ENCODE data around the gene FMNL2.

The FMNL2 gene

DNA sequence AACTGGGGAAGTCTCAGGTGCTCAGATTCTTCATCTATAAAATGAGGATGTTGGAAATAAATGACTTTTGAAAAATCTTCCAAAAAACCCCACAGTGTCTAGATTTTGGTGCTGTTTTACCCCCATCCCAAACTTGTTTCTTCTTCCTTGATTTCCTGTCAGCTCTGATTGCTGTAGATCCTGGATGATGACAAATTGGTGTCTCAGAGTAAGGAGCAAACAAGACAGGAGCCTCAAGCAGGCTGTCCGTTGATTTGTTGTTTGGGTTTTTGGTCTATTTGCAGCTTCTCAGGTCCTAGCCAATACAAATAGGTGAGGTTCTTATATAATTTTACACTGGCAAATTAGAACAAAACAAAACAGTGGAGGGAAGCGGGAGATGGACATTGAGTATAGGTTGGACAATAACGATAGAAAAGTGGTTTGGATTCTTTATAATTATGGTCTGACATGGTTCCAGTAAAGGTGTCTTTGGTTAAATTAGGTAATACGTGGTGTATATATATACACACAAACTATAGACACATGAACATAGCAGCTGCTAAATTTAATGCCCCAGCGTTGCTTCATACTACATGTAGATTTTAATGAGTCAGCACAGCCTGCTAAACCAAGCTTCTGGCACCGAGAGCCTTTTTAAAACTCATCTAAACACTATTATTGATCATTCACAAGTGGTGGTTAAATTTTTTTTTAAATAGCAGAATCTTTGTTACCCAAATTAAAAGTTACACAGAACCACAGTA, 142.5 kb downstream of the FMNL2 start:
- no peak overlapping the region for H3K4me3 Mint-ChIP-seq
- no peak overlapping the region for H3K27ac Mint-ChIP-seq
- H3K4me1 Mint-ChIP-seq = no peaks in the 10 kb centered on the region
- no peak for DNase-seq
- peaks cover 9% of the 10 kb centered on the region for H3K27me3 Mint-ChIP-seq
- H3K9me3 Mint-ChIP-seq = no peaks in the 10 kb centered on the region
- no peak for ATAC-seq
- no peaks in the 10 kb centered on the region for H3K36me3 Mint-ChIP-seq (ENCODE audit: low read depth)

DNA sequence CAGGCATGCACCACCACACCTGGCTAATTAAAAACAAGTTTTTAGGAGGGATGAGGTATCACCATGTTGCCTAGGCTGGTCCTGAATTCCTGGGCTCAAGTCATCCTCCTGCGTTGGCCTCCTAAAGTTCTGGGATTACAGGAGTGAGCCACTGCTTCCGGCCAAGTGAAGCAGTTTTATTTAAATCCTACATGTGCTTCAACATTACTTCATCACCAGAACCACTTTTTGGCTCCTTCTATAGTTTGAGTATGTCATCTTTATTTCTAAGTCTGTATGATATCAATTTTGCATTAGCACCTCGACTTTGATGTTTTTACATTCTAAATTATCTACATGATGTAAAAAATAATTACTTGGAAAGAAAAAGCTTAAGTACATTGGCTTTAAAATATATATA, 144.3 kb downstream of the FMNL2 start:
- peaks cover 2% of the 10 kb centered on the region for H3K27me3 Mint-ChIP-seq
- DNase-seq = no peak
- H3K9me3 Mint-ChIP-seq = no peaks in the 10 kb centered on the region
- no peaks in the 10 kb centered on the region for H3K36me3 Mint-ChIP-seq (ENCODE audit: low read depth)
- no peak for ATAC-seq
- H3K27ac Mint-ChIP-seq = no peak overlapping the region
- no peak overlapping the region for H3K4me3 Mint-ChIP-seq
- H3K4me1 Mint-ChIP-seq = no peaks in the 10 kb centered on the region

GRCh38 chr2:152480821-152481399, 145.9 kb downstream of the FMNL2 start:
- no peaks in the 10 kb centered on the region for H3K9me3 Mint-ChIP-seq
- H3K4me1 Mint-ChIP-seq = no peaks in the 10 kb centered on the region
- no peak overlapping the region for H3K27ac Mint-ChIP-seq
- DNase-seq (no peak), ATAC-seq (no peak)
- H3K4me3 Mint-ChIP-seq = no peak overlapping the region
- H3K36me3 Mint-ChIP-seq (ENCODE audit: low read depth) = no peaks in the 10 kb centered on the region
- peaks cover 2% of the 10 kb centered on the region for H3K27me3 Mint-ChIP-seq

- ATAC-seq = no peak
- H3K27ac Mint-ChIP-seq = no peak overlapping the region
- no peaks in the 10 kb centered on the region for H3K36me3 Mint-ChIP-seq (ENCODE audit: low read depth)
- H3K27me3 Mint-ChIP-seq = peaks cover 4% of the 10 kb centered on the region
- no peaks in the 10 kb centered on the region for H3K4me1 Mint-ChIP-seq
- H3K4me3 Mint-ChIP-seq = no peak overlapping the region
- H3K9me3 Mint-ChIP-seq = no peaks in the 10 kb centered on the region
- DNase-seq = no peak
Observed at GRCh38 chr2:152481881-152482583, 147.1 kb downstream of the FMNL2 start.

- H3K27ac Mint-ChIP-seq = no peak overlapping the region
- ATAC-seq (no peak), DNase-seq (no peak)
- no peak overlapping the region for H3K4me3 Mint-ChIP-seq
- no peaks in the 10 kb centered on the region for H3K36me3 Mint-ChIP-seq (ENCODE audit: low read depth)
- no peaks in the 10 kb centered on the region for H3K9me3 Mint-ChIP-seq
- no peaks in the 10 kb centered on the region for H3K4me1 Mint-ChIP-seq
- peaks cover 4% of the 10 kb centered on the region for H3K27me3 Mint-ChIP-seq
Observed at GRCh38 chr2:152483276-152484063, 148.5 kb downstream of the FMNL2 start.

GRCh38 chr2:152485954-152486736, 151.2 kb downstream of the FMNL2 start:
- Mint-ChIP-seq H3K4me3 (no peak overlapping the region), H3K27me3 (peaks cover 10% of the 10 kb centered on the region), H3K27ac (no peak overlapping the region), H3K36me3 (ENCODE audit: low read depth) (no peaks in the 10 kb centered on the region), H3K9me3 (no peaks in the 10 kb centered on the region), H3K4me1 (no peaks in the 10 kb centered on the region)
- ATAC-seq = no peak
- no peak for DNase-seq

- DNase-seq = no peak
- Mint-ChIP-seq H3K4me3 (no peak overlapping the region), H3K4me1 (no peaks in the 10 kb centered on the region), H3K36me3 (ENCODE audit: low read depth) (no peaks in the 10 kb centered on the region), H3K9me3 (no peaks in the 10 kb centered on the region), H3K27ac (no peak overlapping the region), H3K27me3 (peaks cover 12% of the 10 kb centered on the region)
- no peak for ATAC-seq
Observed at GRCh38 chr2:152486737-152487400, 151.9 kb downstream of the FMNL2 start.

DNA sequence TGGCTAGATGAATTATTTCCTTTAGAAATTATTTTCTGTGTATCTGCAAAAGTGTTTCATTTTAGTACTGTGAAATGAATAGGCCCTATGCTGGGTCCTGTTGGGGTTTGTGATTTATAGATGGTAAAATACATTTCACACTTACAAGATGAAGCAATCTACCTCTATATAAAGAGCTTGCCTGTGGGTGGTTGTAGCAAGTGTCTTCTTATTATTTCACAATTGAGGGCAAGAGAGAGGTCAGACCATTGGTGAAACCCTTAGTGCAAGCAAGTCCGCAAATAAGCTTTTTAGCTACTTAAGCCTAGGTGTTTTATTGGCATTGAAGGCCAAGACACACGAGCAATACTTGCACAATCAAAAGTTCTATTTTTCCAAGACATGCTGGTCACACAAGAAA, 153.1 kb downstream of the FMNL2 start:
- no peak overlapping the region for H3K27ac Mint-ChIP-seq
- DNase-seq (no peak), ATAC-seq (no peak)
- no peaks in the 10 kb centered on the region for H3K36me3 Mint-ChIP-seq (ENCODE audit: low read depth)
- H3K4me1 Mint-ChIP-seq = no peaks in the 10 kb centered on the region
- H3K4me3 Mint-ChIP-seq = no peak overlapping the region
- no peaks in the 10 kb centered on the region for H3K9me3 Mint-ChIP-seq
- peaks cover 12% of the 10 kb centered on the region for H3K27me3 Mint-ChIP-seq

DNA sequence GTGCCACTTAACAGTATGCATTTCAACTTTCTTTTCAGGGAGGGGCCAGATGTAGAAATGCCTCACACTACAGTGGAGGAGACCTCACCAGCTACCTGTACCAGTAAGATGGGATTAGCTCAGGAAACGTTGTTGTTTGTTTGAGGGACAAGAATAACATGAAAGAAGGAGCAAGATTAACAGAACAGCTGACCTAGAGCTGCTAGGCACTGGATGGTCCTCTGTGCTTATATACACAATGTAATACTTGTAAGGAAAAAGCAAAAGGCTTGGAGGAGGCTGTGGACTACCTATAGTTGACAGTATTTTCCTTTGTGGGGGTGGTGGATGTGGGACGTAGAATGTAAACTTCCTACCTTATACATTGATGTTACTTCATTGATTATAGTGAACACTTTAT, 154.4 kb downstream of the FMNL2 start:
- ATAC-seq = no peak
- Mint-ChIP-seq H3K4me3 (no peak overlapping the region), H3K9me3 (no peaks in the 10 kb centered on the region), H3K27ac (no peak overlapping the region), H3K36me3 (ENCODE audit: low read depth) (no peaks in the 10 kb centered on the region), H3K27me3 (peaks cover 12% of the 10 kb centered on the region), H3K4me1 (no peaks in the 10 kb centered on the region)
- no peak for DNase-seq

DNA sequence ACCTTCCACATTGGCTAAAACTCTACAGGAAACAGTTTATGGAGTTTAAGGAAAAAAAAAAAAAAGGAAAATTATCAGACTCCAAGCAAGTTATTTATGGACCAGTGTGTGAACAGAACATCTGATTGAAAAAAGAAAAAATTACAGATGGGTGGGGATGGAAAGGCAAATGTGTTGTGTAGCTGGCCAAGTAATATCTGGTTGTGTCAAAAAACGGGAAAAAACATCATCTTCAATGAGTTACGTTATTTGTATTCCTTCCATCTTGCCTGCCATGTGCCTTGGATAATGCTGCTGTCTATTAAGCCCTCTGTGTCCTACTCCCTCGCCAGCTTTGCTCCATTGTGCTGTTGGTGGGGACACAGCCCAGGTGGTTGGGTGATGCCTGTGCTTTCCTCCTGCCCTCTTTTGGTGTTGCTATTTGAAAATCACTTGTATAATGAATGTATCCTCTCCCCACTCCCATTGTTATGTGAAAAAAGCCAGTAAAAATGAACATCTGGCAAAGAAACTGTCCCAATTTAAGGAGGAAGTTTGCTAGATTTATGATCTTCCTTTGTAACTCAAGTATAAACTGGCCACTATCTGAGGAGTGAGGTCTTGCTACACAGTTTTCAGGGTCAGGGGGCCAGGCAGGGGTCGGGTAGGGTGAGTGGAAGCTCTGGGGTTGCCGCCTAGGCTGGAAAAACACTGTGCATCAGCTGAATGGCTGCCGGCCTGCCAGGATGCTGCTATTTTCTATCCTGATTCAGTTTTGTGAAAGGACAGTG, 155.9 kb downstream of the FMNL2 start:
- Mint-ChIP-seq H3K4me1 (no peaks in the 10 kb centered on the region), H3K4me3 (no peak overlapping the region), H3K27ac (no peak overlapping the region), H3K36me3 (ENCODE audit: low read depth) (no peaks in the 10 kb centered on the region), H3K9me3 (no peaks in the 10 kb centered on the region), H3K27me3 (peaks cover 14% of the 10 kb centered on the region)
- no peak for ATAC-seq
- no peak for DNase-seq

GRCh38 chr2:152492131-152492530, 157.2 kb downstream of the FMNL2 start:
- ATAC-seq (no peak), DNase-seq (no peak)
- Mint-ChIP-seq H3K27me3 (peaks cover 12% of the 10 kb centered on the region), H3K4me3 (no peak overlapping the region), H3K9me3 (no peaks in the 10 kb centered on the region), H3K36me3 (ENCODE audit: low read depth) (no peaks in the 10 kb centered on the region), H3K4me1 (no peaks in the 10 kb centered on the region), H3K27ac (no peak overlapping the region)

DNA sequence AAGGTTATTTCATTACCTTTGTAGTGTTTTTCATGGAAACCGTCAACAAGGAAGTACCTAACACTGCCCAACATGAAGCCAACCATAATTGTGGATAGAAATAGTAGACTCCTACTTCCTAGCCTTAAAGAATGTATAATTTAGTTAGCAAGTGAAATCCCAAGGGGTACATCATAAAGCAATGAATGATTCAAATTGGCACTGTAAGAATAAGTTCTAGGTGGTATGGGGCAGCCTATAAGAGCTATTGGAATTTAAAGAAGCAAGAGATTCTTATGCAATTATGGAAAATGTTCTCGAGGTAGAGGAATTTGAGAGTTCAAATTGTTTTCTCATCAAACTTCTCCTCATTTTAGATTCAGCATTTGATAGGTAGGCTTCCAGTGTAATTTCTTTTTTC, 157.9 kb downstream of the FMNL2 start:
- Mint-ChIP-seq H3K27ac (no peak overlapping the region), H3K27me3 (peaks cover 12% of the 10 kb centered on the region), H3K4me3 (no peak overlapping the region), H3K4me1 (no peaks in the 10 kb centered on the region), H3K9me3 (no peaks in the 10 kb centered on the region), H3K36me3 (ENCODE audit: low read depth) (no peaks in the 10 kb centered on the region)
- DNase-seq = no peak
- ATAC-seq = no peak

DNA sequence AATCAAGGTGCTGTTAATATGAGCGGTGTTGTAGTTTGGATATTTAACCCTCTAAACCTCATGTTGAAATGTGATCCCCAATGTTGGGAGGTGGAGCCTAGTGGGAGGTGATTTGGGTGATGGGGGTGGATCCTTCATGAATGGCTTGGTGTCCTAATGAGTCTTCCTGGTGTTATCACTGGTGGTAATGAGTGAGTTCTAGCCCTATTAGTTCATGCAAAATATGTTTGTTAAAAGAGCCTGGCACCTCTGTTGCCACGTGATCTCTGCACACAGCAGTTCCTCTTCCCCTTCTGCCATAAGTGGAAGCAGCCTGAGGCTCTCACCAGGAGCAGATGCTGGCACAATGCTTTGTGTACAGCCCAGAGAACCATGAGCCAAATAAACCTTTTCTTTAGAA, 158.4 kb downstream of the FMNL2 start:
- Mint-ChIP-seq H3K4me3 (no peak overlapping the region), H3K36me3 (ENCODE audit: low read depth) (no peaks in the 10 kb centered on the region), H3K4me1 (no peaks in the 10 kb centered on the region), H3K27me3 (peaks cover 13% of the 10 kb centered on the region), H3K27ac (no peak overlapping the region), H3K9me3 (no peaks in the 10 kb centered on the region)
- ATAC-seq = no peak
- DNase-seq = no peak

All from activated naive CD8-positive, alpha-beta T cell treated with anti-CD3 and anti-CD28 coated beads, Interleukin-2, amount 50 U/mL, for 24 hours (primary cell).